ENCODE measurements around the gene MLANA.

DNA sequence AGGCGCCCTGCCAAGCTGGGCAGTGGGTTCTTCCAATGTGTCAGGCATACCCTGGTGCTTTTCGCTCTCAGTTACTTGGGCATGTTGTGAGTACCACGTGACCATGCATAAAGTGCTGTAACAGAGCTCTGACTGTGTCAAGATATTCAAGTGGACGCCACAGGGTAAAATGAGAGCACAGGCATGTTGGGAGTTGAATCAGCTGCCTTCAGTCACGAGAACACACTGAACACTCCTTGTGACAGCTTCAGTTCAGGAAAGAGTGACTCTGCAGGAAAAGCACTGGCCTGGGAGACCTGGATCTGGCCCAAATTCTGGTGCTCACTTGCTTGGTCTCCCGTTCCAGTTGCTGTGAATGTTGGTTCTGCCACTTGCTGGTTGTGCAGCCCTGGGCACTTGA lies 5.1 kb downstream of the MLANA start:
- TF ChIP-seq YY1 (IDR thresholded peaks at IDR 0.05; ENCODE audit: insufficient read depth, insufficient read length) (no peak), SUZ12 (IDR thresholded peaks at IDR 0.05; ENCODE audit: extremely low read depth, insufficient read depth, insufficient read length) (no peak)

All from NT2/D1 (cell line).